Hepatocyte (in vitro differentiated cells): ENCODE measurements around the gene MIR17HG. TPM values are rescaled to one million over a fixed set of nuclear protein-coding genes. Genes with fewer than 3 reads are reported as not detected.

Source experiments
- DNase-seq: peaks from one replicate; pipeline ENCODE4 v3.0.0-alpha.2; 2016; ENCODE audit warnings: low spot score
- H2AFZ ChIP-seq: fragments of 200-600 bp; sonication (generic); 2 replicates; pipeline ENCODE4 v1.6.0; 2016; ENCODE audit warnings: antibody characterized with exemption, mild to moderate bottlenecking
- H3K27ac ChIP-seq: fragments of 200-600 bp; sonication (generic); 2 replicates; pipeline ENCODE4 v1.5.1; 2016; ENCODE audit warnings: mild to moderate bottlenecking
- H3K27me3 ChIP-seq: fragments of 200-600 bp; sonication (generic); 2 replicates; pipeline ENCODE4 v1.6.1; 2016
- H3K36me3 ChIP-seq: fragments of 200-600 bp; sonication (generic); replicated peaks from 2 replicates; pipeline ENCODE4 v1.5.1; 2016; ENCODE audit warnings: low read depth; ENCODE audit not compliant: insufficient read depth
- H3K4me1 ChIP-seq: fragments of 200-600 bp; sonication (generic); 2 replicates; pipeline ENCODE4 v1.5.1; 2016; ENCODE audit warnings: mild to moderate bottlenecking, moderate library complexity; ENCODE audit not compliant: insufficient read depth
- H3K4me2 ChIP-seq: fragments of 200-600 bp; sonication (generic); 2 replicates; pipeline ENCODE4 v1.6.0; 2016
- H3K4me3 ChIP-seq: fragments of 200-600 bp; sonication (generic); 2 replicates; pipeline ENCODE4 v1.5.1; 2016; ENCODE audit warnings: mild to moderate bottlenecking
- H3K79me2 ChIP-seq: fragments of 200-600 bp; sonication (generic); 2 replicates; pipeline ENCODE4 v1.6.0; 2017; ENCODE audit warnings: mild to moderate bottlenecking
- H3K9me2 ChIP-seq: fragments of 200-600 bp; sonication (generic); replicated peaks from 2 replicates; pipeline ENCODE4 v1.6.0; 2017; ENCODE audit warnings: mild to moderate bottlenecking; ENCODE audit not compliant: insufficient read depth
- H3K9me3 ChIP-seq: fragments of 200-600 bp; sonication (generic); 2 replicates; pipeline ENCODE4 v1.5.1; 2016; ENCODE audit warnings: low read depth, mild to moderate bottlenecking
- H4K20me1 ChIP-seq: fragments of 200-600 bp; sonication (generic); 2 replicates; pipeline ENCODE4 v1.6.0; 2016; ENCODE audit warnings: mild to moderate bottlenecking; ENCODE audit not compliant: insufficient read depth, poor library complexity, severe bottlenecking
- CTCF ChIP-seq: fragments of 200-600 bp; sonication (generic); IDR thresholded peaks from 2 replicates; pipeline ENCODE4 v1.5.1; 2016; ENCODE audit warnings: antibody characterized with exemption, mild to moderate bottlenecking; ENCODE audit not compliant: poor library complexity
- EZH2 ChIP-seq: fragments of 200-600 bp; sonication (generic); IDR thresholded peaks from 2 replicates; pipeline ENCODE4 v1.6.1; 2016; ENCODE audit warnings: antibody characterized with exemption, mild to moderate bottlenecking, borderline replicate concordance
- EZH2phosphoT487 ChIP-seq: fragments of 200-600 bp; sonication (generic); IDR thresholded peaks from one replicate; pipeline ENCODE4 v1.6.1; 2018; ENCODE audit warnings: antibody characterized with exemption, mild to moderate bottlenecking, low read depth, moderate library complexity; ENCODE audit not compliant: unreplicated experiment, severe bottlenecking
- WGBS: methylation state at CpG from one replicate; pipeline ENCODE4 v1.1.6; 2016; ENCODE audit warnings: low lambda C conversion rate; ENCODE audit errors: missing lambda C conversion rate; 5-methylcytosine and 5-hydroxymethylcytosine counted together
- polyA plus RNA-seq: library from polyadenylated mRNA; unstranded; fragments of >200 nt; fragmentation: Nextera tagmentation; extraction: Ambion mirVana; gene quantifications from 2 replicates; pipeline ENCODE4 v1.2.1, GENCODE V29; 2016
- total RNA-seq: library from RNA; depleted of rRNA; stranded (reverse); fragments of >200 nt; gene quantifications from 2 replicates; pipeline ENCODE4 v1.2.3, GENCODE V29; 2014

Gene MIR17HG
- total and polyA plus RNA-seq, 2 experiments from 2014 or later, result 2.6 to 8.4 TPM

- H3K36me3 ChIP-seq, result no peaks in the 10 kb centered on the region
- 71% methylated on average over 2 of the region's 2 CpGs for WGBS
- no peaks in the 10 kb centered on the region for H3K4me1 ChIP-seq
- TF ChIP-seq CTCF, result no peak
- no peak for TF ChIP-seq EZH2phosphoT487
- no peak for TF ChIP-seq EZH2
- no peaks in the 10 kb centered on the region for H3K27me3 ChIP-seq
- no peaks in the 10 kb centered on the region for H3K9me3 ChIP-seq
- no peak overlapping the region for H3K27ac ChIP-seq
- H3K79me2 ChIP-seq, result no peaks in the 10 kb centered on the region
- H3K9me2 ChIP-seq, result no peaks in the 10 kb centered on the region
- H3K4me2 ChIP-seq, result no peak overlapping the region
- H3K4me3 ChIP-seq, result no peak overlapping the region
- DNase-seq, result no peak
- H4K20me1 ChIP-seq, result no peaks in the 10 kb centered on the region
- H2AFZ ChIP-seq, result no peak overlapping the region
Measured at GRCh38 chr13:91304741-91305140, 42.7 kb upstream of the MIR17HG start.

- Histone ChIP-seq H3K4me1 (no peaks in the 10 kb centered on the region), H2AFZ (no peak overlapping the region), H3K9me2 (no peaks in the 10 kb centered on the region), H3K27me3 (no peaks in the 10 kb centered on the region), H3K9me3 (no peaks in the 10 kb centered on the region), H3K4me2 (no peak overlapping the region), H4K20me1 (no peaks in the 10 kb centered on the region), H3K4me3 (no peak overlapping the region), H3K27ac (no peak overlapping the region), H3K36me3 (no peaks in the 10 kb centered on the region), H3K79me2 (no peaks in the 10 kb centered on the region)
- WGBS, result 97% methylated on average over 1 of the region's 1 CpG
- no peak for DNase-seq
- TF ChIP-seq CTCF, result no peak
- no peak for TF ChIP-seq EZH2
- TF ChIP-seq EZH2phosphoT487, result no peak
Measured at GRCh38 chr13:91305652-91306051, 41.8 kb upstream of the MIR17HG start.

GRCh38 chr13:91307887-91308286 is 39.6 kb upstream of the MIR17HG start:
- H3K9me3 ChIP-seq, result no peaks in the 10 kb centered on the region
- H2AFZ ChIP-seq, result no peak overlapping the region
- no peak for DNase-seq
- no peak overlapping the region for H3K27ac ChIP-seq
- no peaks in the 10 kb centered on the region for H3K4me1 ChIP-seq
- no peaks in the 10 kb centered on the region for H3K36me3 ChIP-seq
- WGBS, result 89% methylated on average over 2 of the region's 2 CpGs
- no peaks in the 10 kb centered on the region for H3K9me2 ChIP-seq
- H3K27me3 ChIP-seq, result no peaks in the 10 kb centered on the region
- no peak overlapping the region for H3K4me2 ChIP-seq
- no peak for TF ChIP-seq EZH2
- TF ChIP-seq EZH2phosphoT487, result no peak
- TF ChIP-seq CTCF, result no peak
- H3K79me2 ChIP-seq, result no peaks in the 10 kb centered on the region
- no peaks in the 10 kb centered on the region for H4K20me1 ChIP-seq
- H3K4me3 ChIP-seq, result no peak overlapping the region

- no peak for DNase-seq
- Histone ChIP-seq H3K4me3 (no peak overlapping the region), H3K4me1 (no peaks in the 10 kb centered on the region), H3K9me3 (no peaks in the 10 kb centered on the region), H3K79me2 (no peaks in the 10 kb centered on the region), H4K20me1 (no peaks in the 10 kb centered on the region), H3K9me2 (no peaks in the 10 kb centered on the region), H3K27me3 (no peaks in the 10 kb centered on the region), H3K27ac (no peak overlapping the region), H3K36me3 (no peaks in the 10 kb centered on the region), H2AFZ (no peak overlapping the region), H3K4me2 (no peak overlapping the region)
- no peak for TF ChIP-seq EZH2phosphoT487
- no peak for TF ChIP-seq EZH2
- TF ChIP-seq CTCF, result no peak
- WGBS, result 51% methylated on average over 2 of the region's 2 CpGs
Measured at GRCh38 chr13:91308299-91308698, 39.2 kb upstream of the MIR17HG start.
